Stimulated activated CD4-positive, alpha-beta T cell treated with anti-CD3 and anti-CD28 coated beads, Interleukin-1b, Interleukin-23, amount 100 ng/mL, for 1 hour (primary cell): ENCODE data around the gene NKG7.
"Not testable (repeated sequence)": the region's sequence is repeated elsewhere in the genome, so short reads cannot be mapped to it uniquely, and the experiment has no call there.

Source experiments
- DNase-seq, 2 donors: peaks; one replicate each; pipeline ENCODE4 v3.0.0-alpha.2; 2020; ENCODE audit warnings: low read depth in 2 of 2

The NKG7 gene, protein sequence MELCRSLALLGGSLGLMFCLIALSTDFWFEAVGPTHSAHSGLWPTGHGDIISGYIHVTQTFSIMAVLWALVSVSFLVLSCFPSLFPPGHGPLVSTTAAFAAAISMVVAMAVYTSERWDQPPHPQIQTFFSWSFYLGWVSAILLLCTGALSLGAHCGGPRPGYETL

DNA sequence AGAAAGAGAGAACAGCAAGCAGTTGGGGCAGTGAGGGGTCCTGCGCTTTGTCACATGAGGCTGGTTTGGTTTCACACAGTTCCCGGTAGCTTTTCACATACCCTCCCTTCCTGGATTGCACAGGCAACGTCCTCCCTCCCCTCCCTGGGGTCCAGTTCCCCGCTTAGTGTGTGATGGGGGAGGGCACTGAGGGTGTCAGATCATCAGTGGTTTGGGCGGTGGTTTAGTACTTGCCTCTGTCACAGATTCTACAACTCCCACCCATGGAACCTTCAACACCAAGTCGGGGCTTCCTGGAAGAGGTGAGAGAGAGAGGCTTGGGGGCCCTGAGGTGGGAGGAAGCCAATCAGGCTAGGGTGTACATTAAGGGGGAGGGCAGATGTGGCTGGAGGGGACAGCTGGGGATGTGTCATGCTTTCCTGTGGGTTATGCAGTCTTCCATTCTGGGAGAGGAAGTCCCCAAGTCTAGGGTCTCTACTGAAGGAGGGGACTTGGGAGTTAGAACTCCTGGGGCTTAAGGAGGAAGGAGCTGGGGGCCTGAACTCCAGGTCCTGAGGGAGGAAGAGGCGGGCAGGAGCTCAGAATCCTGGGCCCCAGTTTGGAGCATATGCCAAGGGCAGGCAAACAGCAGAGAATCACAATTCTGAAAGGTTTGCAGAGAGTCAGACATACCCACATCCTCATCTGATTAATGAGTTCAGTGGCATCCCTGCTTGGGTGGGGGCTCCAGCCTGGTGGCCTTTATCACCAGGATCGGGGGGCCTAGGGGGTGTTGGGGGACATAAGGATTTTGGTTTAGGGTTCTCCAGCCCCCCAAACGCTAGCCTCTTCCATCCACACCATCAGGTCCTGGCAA is at the start of gene NKG7:
NKG7 (minus strand) TSS at position 6 of the 856 bp plus-strand sequence. CDS start 119 bp downstream, outside the sequence.
- DNase-seq = peak; percentile 19 to 41

DNA sequence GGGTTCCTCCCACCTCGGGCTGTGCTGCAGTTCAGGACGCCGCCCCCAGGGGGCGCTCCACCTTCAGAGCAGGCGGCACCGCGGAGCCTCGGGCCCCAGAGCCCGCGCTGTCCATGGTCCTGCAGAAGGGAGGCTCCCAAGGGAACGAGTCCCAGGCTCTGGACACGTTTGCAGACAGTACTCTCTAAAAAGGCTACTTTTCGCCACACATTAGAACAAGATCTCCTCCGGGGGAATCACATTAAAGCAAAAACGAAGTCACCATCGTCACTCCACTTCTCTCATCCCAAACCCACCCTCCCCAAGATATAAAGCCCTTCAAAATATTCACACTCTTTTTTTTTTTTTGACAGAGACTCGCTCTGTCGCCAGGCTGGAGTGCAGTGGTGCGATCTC is 49.6 kb upstream of the NKG7 start:
- DNase-seq = peak; percentile 63 to 91

DNA sequence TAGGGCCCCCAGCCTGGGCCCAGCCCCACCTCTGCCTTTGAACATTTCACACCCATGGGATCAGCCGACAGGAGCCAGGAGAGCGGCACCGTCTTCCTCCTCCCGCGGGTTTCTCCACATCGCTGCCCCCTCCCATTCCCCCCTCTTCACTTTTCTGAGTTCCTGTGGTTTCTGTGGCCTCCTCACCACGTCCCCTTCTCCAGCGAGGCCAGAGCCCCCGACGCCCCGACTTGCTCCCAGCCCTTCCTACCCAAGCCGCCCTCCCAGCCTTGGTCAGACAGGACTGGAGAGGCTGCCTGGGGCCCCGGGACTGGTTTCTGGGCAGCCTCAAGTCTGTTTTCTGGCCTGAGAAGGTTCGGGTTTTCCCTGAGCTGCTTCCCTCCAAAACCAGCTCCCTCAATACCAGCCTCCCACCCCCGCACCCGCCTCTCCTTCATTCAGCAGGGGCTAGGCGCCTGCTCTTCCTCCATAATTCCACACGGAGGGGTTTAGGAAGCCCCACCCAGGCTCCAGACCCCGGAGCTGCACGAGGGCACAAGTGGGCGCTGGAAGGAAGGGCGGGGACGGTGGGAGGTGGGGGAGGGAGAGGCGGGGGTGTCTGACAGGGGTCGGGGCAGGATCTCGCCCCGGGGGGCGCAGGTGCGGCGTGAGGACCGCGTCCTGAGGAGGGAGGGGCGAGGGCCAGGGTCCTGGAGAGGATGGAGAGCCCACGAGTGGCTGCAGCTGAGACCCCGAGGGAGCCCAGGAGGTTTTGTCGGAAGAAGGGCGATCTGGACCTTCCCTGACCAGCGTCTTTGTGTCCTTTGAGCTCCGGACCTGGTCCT is 49.0 kb upstream of the NKG7 start:
- no peak for DNase-seq

DNA sequence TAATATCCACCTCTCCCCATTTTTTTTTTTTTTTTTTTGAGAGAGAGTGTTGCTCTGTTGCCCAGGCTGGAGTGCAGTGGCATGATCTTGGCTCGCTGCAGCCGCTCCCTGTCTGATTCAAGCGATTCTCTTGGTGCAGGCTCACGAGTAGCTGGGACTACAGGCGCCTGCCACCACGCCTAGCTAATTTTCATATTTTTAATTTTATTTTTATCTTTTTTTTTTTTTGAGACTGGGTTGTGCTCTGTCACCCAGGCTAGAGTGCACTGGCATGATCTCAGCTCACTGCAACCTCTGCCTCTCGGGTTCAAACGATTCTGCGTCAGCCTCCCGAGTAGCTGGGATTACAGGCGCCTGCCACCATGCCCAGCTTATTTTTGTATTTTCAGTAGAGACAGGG is 48.1 kb upstream of the NKG7 start:
- not testable (repeated sequence) for DNase-seq

DNA sequence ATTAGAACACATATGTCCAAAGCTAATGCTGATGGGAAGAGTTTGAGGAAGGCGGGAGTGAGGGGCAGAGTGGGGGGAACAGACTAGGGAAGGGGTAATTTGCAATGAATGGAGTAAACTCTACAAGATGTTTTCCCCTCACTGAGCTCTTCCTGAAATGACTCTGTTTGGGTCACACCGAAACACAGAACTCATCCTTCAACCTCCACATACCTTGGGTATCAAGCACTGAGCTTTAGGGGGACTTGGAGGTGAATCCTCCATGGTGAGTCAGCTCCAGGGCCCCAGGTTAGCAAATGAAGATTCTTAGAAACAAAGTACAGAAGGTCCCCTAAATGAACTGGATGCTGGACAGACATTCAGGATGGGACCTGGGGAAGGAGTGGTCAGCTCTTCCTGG is 46.3 kb upstream of the NKG7 start:
- no peak for DNase-seq

DNA sequence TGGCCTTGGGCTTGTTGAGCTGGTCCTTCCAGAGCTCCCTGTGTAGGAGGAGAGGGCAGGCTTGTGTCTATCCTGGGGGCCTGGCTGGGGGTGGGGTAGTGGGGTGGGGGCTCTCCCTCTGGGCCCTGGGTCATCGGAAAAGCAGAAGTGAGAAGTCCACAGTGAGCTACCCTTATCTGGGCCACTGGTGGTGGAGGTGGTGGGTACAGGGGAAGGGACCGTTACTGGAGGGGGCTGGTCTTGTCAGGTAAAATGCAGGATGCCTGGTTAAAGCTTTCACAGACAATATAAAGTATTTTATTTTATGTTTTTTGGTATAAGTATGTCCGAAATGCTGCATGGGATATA is 45.3 kb upstream of the NKG7 start:
- no peak for DNase-seq

DNA sequence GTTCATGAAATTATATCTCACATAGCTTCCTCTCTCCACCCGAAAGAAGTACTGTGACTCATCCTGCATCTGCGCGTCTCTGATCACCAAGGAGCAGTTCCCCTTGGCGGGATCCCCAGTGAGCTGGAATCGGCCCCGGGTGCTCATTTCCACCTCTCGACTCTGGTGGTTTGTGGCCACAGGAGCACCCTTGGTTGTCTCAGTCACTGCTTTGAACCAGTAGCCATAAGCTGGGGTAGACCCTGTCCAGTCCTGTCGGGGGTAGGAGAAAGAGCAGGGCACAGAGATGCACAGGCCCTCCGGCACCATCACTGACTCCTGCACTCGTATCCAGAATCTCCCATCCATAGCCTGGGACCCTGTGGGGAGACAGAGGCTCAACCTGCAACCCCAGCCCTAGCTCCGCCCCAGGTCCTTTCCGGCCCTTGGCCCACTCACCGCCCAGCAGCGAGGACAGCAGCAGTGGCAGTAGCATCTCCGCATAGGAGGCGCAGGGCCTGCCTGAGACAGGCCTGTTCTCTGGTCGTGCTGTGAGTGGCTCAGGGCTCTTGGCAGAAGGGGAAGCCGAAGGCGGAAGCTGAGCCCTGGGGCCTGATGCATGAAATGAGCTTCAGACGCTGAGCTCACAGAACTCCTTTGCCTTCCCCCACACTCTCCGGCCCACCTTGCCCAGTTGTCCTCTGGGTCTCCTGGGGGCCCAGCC is 44.8 kb upstream of the NKG7 start, which contains the start of gene SIGLEC10:
SIGLEC10 (minus strand) TSS at position 536 of the 703 bp plus-strand sequence; CDS start at position 475, 61 bp downstream.
- DNase-seq = no peak

DNA sequence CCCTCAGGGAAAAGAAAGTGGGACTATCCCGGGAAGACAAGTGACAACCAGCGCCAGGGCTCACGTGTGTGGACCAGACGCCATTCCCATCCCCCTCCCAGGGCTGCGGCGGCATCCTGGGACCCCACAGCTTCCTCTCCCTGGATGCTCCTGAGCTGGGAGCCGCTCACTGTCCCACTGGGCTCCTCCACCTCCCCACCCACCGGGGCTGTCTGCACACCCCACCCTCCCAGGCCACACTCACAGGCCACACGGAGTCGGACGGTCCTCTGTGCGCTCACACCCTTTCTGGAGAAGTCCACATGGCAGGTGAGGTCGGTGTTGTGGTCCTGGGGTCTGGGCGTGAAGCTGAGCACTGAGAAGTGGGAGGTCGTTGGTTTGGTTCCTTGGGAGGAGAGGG is 44.0 kb upstream of the NKG7 start:
- DNase-seq = not testable (repeated sequence)

DNA sequence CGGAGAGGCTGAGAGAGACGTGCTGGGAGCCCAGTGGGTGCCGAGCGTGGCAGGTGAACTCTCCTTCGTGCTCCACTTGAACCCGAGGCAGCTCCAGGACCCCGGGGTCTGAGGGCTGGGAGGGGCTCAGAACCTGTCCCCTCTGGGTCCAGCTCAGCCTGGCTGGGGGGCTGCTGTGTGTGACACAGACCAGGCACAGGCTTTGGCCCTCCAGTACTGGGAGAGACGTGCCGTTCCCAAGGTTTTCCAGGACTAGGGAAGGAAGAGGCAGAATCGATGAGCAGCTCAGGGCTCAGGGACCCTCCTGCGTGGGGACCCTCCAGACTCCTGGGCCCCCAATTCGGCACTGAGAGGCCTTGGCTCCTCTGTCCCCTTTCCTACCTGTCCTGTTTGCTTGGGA is 42.7 kb upstream of the NKG7 start:
- DNase-seq = no peak

DNA sequence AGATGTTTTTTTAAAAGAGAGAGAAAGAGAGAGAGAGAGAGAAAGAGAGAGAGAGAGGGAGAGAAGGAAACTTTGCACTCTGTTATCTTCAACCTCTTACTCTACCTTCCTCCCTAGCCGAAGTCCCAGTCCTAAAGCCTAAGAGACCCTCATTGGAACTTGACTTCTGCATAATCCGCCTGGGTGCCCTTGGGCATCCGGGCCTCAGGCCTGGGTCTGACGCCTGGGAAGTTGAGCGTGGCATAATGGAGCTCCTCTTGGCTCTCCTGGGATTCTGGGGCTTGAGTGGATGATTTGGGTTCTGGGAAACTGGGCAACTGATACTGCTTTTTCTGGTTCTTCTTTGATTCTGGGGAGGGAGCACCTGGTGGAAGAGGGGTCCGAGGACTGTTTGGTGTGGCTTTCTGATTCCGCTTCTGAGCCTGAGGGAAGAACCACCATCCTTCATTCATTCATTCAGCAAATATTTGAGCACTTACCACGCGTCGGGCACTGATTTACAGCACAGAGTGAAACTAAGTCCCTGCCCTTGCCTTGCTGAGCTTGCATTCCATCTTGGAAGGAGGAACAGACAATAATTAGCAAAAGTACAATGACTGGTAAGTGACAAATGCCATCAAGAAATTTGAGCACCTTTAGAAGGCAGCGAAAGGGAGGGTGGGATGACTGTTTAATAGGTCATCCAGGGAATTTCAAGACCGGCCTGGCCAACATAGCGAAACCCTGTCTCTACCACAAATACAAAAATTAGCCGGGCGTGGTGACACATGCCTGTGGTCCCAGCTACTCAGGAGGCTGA is 38.7 kb upstream of the NKG7 start:
- DNase-seq = no peak

DNA sequence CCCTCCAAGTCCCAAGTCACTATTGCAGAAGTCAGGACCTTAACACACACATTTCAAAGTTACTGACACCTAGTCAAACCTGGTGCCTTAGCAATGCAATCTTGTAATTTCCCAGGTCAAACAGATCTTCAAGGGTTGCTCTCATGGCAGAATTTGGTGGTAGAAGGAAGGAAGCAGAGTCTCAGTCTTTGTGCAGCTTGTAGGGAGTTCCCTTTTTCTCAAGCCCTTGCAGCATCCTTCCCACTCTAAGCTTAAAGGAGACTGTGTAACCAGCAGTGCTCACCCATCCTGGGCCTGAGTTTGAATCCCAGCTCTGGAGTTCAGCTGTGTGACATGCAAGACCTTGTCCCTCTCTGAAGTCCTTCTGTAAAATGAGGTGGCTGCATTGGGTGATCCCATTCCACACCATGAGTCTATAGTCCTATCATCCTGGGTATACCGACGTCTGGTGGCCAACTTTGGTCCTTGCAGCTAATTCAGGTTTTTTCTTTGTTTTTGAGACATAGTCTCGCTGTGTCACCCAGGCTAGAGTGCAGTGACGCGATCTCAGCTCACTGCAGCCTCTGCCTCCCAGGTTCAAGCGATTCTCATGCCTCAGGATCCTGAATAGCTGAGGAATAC is 35.2 kb upstream of the NKG7 start:
- DNase-seq = no peak

DNA sequence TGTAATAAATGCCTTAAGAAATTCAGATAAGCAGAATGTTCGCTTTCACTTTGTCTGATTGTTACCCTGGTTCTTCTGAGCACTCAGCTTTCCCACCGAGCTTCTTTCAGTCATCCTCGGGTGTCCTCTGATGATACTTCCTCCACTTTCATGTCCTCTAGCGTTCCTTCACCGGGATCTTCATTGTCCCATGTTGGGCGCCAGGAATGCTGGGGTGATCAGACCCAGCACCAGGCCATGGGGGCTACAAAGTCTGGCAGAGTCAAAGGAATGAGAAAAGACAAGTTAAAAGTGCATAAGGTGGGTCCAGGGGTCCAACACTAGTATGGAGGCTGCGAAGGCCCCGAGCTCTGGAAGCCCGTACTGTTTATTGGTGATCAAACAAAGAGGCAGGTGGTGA is 29.7 kb upstream of the NKG7 start:
- no peak for DNase-seq

DNA sequence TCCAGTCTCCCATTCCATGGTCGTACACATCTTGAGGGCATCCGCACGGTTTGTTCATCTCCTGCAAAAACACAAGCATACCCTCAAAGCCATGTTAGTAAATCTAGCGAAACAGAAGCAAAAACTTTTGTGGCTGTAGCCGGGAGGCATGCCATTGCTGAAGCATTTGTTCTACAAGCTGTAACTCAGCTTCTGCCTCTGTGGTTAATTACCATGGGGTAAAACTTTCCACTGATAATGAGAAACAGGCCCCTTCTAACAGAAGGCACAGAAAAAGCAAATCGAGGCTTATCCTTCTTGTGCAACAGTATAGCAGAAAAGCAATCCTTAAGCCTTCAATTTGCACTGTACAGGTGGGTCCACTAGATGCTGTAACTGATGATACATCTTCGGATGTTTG is 27.5 kb upstream of the NKG7 start:
- not testable (repeated sequence) for DNase-seq

DNA sequence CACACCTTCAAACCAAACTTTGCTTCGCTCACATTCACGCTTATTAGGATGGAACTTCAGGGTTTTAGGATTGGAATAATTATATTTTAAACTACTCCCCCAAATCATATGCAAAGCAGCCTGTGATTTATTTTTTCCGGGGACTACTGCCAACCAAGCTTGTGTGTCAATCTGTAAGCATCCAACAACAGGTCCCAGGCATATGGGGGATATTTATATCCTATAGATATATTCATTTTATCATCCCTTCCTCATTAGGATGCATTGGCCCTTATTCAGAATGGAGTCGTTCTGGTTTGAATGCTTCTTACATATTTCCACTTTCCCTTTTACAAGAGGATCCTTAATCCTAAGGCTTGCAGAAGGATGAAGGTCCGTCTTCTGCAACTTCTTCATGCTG is 26.8 kb upstream of the NKG7 start:
- DNase-seq = no peak

DNA sequence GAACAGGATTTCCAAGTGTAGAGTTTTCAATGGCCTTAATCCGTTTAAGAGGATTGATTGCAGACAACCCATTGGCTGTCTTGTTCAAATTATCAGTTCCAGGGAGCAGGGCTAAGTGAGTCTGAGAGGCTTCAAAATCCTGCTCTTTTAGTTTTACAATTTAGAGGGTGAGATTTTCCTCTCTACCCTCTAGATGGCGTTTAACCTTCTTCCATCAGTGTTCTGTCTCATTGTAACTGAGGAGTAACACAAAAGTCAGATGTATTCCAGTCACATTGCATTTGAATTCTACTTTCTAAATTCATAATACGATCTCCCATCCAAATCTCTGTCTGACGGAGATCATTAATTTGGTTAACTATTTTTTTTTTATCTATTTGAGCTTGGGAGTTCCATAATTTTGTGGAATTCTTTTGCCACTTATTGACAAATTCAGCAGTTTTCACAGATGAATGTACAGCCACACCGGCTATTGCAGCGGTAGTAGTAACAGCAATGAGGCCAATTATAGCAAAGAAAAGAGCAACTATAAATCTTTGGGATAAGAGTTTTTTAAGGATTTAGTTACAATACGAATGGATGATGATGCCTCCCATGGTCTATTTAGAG is 25.7 kb upstream of the NKG7 start:
- DNase-seq = no peak

DNA sequence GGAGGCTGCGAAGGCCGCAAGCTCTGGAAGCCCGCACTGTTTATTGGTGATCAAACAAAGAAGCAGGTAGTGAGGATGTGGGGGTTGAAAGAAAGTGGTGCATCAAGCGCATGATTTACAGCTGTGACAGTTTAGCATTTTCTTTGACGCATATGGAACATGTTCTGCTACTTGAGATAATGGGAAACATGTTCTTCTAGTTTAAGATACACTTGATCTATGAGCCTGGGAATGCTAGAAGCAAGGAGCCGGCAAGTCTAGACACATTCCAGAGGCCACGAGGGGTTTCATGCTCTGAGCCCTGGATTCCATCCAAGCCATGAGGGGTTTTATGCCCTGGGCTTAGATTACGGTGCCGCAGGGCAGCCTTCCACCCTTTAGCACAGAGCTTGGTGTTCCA is 25.0 kb upstream of the NKG7 start:
- DNase-seq = not testable (repeated sequence)

DNA sequence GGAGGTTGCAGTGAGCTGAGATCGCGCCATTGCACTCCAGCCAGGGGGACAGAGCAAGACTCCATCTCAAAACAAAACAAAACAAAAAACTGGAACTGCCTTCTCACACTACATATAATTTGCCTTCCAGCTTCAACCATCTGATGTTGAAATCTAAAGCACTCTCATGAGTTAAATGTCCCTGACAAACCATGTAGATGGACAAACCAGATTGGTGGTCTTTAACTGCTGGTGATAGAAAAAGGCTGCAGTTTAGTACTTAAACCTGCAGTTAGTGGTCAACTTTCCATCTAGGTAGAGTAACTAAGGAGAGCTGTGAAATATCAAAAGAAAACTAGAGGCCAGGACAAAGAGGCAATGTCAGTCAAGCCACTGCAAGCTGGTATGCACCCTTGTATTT is 23.7 kb upstream of the NKG7 start:
- no peak for DNase-seq

DNA sequence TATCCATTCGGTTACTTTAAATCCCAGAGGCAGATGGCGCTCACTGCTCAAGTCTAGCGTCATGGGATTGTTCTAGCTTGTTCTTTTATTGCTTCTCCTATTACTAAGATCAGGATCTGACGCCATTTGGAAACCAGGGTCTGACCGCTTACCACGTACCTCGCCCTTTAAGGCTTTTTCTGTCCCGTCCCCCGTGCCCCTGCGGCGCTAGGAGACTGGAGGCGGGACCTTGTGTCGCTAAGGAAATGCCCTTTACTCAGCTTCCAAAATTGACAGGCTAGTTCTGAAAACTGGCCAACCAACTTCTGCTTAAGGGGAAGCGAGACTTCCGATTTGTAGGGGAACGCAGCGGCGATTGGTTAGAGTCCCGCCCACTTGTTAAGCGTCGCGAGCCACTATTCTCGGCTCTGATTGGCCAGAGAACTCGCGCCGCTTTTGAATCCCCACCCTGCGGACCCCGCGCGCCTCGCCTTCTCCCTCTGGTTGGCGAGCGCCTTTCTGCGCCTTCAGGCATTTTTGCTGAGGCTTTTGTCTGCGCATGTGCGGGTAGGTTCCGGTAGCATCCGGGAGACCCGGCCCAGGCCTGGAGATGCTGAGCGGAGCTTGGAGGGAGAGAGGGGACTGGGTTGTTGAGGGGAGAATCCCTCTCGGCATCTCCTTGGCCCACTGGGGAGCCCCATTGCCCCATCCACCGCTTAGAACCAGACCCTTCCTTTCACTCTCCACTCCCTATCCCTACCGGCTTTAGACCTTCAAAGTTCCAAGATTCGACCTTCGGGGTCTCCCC is 21.8 kb upstream of the NKG7 start:
- DNase-seq = peak; percentile 53 to 65

DNA sequence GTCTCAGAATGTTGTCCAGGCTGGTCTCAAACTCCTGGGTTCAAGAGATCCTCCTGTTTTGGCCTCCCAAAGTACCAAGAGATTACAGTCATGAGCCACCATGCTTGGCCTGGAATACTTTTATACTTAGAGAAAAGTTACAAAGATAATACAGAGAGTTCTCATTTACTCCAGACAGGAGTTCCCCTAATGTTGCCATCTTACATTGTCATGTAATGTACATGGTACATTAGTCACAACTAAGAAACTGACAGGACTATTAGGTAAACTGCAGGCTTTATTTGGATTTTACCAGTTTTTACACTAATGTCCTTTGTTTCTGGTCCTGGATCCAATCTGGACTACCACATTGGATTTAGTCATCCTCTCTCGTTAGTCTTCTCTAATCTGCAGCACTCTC is 20.2 kb upstream of the NKG7 start:
- no peak for DNase-seq
